COLO668 (cell line): ENCODE results near the gene PROX2.
A peak's percentile ranks its signal among the peaks of the same experiment; 100 is the strongest.

Experiments used
- DNase-seq: peaks from one replicate; lab custom pipeline; 2025; ENCODE audit not compliant: unreplicated experiment; lab: John Stamatoyannopoulos, UW

The PROX2 gene

DNA sequence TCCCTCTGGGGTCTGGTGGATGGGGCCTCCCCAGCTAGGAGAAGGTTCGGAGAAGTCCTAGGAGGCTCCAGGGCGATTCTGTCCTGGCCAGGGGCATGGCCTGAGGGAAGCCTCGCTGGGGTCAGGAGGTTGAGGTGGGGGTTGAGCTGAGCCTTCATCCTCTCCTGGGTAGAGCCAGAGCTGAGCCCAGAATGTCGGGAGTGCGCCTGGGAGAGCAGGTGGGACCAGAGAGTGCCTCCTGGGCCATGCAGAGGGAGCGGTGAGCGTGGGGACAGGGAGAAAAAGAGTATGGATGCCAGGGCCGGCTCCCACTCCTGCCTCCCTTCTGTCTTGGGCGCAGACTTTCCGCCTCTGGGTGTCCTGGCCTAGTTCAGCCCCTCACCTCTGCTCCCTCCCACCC is 34.0 kb upstream of the PROX2 start:
- DNase-seq = no peak

DNA sequence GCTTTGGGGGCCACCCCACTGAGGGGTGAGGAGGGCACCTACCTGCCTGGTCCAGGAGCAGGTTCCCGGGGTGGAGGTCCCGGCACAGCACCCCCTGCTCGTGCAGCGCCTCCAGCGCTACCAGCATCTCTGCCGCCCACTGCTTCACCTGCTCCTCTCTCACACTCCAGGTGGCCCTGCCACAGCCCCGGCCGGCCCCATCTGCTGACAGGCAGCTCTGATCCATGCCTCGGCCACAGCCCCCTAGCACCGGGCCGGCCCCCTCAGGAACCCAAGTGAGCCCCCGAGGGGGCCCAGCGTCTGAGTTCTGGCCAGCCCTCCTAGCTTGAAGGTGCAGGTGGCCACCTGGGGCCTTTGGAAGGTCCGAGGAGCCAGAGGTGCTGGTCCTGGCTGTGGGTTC is 33.6 kb upstream of the PROX2 start:
- DNase-seq = no peak

DNA sequence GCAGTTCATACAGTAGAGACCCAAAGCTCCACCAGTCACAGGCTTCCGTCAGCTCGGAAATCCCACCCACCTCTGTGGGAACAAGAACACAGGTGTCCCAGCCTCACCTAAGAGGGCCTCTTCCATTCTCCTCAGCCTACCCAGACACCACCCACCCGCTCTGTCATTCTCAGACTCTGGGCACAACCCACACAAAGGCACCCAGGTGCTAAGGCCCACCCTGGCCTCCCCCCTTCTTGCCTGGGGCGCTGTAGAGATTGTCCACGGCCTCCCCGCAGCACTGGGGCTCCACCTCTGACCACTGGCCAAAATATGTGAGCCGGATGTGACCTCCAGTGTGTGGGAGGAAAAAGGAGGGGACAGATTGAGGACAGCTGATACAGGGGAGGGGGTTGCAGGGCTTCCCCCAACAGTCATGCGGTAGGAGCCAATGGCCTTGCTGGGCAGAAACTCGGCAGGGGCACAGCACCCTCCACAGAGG is 33.0 kb upstream of the PROX2 start:
- no peak for DNase-seq

DNA sequence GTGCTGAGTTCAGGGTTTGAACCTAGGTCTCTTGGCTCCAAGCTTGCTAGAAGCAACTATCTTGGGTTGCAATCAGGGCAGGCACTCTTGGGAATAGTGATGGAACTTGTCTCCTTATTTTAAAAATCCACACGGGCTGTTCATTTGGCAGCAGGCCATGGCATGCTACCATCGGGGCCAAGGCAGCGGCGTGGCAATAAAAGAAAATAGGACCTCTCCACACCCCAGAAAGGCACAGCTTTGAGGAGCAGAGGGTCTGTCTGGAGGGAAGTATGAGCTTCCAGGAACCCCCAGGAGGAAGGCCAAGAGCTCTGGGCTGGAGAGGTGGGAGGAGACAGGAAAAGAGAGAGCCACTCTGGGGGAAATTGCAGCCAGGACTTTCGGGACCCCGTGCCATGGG is 31.8 kb upstream of the PROX2 start:
- DNase-seq = no peak

DNA sequence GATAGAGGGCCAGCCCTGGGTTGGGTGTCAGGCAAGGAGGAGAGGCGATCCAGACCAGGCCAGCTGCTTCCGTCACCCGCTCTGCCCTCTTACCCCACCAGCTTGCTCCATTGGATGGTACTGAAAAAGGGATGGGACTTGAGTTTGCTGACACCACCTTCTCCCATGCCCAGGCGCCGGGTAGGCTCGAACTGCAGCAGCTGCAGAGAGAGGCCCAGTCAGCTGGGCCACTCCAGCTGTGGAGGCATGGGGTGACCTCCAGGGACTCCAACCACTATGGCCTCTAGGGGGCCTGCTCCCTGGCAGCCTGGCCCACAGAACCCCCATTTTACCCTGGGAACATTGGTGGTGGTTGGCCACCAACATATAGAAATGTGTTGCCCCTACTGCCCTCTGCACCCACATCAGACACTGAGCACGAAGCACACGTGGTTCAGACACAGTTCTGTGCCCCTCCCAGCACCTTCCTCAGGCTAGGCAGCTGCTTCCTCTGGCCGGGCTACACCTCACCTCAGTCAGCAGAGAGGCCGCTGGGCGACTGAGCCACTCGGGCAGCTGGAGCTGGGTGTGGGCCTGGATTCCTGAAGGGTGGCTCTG is 31.1 kb upstream of the PROX2 start:
- DNase-seq = no peak

DNA sequence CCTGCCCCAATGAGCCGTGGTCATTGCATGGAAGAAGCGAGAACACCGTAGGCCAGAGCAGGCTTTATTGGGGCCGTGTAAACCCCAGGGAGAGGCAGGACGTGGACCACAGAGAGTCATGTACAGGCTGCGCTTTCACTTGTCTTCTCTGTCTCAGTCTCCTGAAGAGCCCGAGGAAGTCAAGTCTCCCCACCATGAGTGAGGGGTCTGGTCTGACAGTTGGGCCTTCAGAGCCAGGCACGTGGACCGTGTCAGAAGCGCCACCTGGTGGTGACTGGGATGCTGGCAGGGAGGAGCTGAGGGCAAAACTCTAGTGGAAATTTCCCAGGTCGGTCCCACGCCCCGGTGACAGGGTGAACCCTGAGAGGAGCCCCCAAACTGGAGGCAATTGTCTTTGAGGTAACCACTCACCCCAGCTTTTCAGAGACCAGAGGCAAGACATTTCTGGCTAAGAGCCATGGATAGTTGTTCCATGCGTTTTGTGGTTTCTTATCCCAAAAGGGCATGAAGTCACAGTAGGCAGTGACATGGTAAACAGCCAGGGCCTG is 29.7 kb upstream of the PROX2 start:
- DNase-seq = peak; percentile 75

DNA sequence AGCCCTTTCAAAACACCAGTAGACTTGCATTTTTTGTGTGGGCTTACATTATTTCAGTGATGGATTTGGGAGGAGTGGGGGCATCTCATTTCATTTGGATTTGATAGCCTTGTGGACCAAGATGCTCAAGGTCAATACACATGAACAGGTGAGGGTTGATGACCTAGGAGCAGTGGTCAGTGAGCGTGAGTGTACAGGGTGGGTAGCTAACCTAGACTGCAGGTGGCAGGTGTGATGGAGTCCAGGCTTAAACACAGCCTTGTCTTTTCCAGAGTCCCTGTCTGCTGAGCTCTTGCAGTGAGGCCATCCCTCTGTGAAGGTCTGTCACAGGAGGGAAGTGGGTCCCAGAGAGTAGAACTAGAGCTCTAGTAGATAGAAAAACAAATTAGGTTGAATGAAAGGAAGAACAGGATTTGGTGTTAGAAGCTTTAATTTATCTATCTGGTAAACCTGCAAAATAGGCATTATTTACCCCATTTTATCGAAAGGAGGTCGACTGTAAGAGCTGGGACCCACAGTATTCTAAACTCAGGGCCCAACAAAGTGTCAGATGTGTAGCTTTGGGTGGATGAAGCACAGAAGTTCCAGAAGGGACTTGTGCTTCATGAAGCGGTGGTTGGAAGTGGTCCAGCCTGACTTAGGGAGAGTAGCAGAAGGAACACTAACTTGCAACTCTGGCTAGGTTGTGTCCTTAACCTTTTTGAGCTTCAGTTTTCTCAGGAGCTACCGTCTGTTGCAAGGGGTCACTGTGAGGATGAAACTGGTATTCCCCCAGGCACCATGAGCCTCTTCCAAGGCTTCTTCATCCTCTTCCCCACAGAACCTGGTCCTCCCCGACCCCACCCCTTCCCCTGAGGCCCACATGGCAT is 28.9 kb upstream of the PROX2 start:
- DNase-seq = no peak

DNA sequence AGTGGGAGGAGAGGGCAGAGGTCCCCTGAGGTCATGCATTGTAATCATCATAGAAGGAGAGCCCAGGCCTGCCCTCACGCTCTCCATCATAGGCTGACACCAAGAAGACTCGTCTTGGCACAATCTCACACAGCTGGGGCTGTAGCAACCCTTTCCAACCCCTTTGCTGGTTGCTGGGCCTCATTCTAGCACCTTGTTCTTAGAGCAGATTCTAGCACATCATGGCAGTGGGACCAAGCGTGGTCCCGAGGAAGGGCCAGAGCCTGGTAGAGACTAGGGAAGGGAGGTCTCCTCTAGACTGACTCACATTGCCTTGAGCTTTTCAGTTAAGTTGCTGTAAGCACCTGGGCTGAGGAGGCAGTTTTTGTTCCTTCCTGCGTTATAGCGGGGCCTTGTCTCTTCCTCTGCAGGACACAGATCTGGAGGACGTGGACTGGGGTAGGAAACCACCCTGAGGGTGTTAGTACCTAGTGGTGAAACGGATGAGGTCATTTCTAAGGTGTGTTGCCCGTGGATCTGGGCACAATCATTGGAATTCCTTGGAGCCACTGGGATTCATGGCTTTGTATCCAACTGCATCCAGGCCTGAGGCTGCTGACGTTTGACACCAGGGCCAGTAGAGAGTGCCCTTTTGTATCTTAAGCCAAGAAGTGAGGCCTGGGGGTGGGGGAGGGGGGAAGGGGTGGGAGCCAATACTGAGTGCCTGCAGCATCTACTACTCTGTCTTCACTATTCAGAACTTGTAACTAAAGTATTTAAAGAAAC is 27.2 kb upstream of the PROX2 start:
- DNase-seq = no peak

DNA sequence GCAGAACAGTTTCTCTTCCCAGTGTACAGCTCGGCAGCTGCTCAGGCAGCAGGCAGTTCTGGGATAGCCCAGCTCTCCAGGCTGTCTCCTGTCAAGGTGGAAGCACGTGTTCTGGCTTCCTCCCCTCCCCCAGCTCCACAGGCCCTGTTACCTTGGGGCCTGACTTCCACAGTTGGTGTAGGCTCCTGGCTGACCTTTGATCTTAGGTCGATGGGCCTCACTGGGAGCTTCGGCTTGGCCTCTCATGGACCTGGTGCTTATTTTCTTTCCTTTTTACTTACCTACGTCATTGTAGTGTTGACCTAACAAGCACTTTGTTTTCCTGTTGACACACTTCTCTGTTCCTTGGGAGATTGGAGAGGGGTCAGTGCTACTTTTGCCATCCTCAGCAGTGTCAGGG is 22.7 kb upstream of the PROX2 start:
- no peak for DNase-seq

DNA sequence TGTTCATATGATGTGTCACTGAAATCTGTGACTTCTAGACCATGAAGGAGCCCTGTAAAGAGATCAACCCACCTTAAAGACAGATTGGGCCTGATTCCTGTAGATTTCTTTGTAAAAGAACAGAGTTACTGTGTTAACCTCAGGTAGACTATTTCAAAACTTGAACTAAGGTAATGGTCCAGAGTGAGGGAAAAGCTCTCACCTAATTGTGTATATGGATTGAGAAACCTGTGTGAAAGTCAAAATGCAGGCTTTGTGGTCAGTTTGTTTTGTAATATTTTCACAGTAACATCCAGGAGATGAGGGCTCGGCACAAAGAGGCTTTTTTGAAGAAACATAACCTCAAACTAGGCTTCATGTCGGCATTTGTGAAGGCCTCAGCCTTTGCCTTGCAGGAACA is 22.1 kb upstream of the PROX2 start:
- DNase-seq = no peak

DNA sequence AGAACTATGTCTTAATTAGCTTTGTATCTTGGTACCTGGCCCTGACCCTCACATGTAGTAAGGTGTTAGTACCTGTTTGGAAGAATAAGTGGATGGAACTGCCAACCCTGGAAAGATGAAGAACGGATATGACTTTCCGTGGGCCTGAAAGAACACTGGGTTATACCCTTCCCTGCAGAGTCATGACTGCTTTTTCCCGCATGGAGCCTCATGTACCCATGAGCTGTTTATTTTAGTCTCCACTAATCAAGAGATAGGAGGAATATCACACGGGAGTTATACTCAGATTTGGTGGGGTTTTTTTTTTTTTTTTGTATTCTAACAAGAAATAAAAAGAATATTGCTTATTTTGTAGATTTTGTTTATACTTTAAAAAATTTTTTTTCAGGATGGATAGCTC is 21.7 kb upstream of the PROX2 start:
- DNase-seq = no peak

DNA sequence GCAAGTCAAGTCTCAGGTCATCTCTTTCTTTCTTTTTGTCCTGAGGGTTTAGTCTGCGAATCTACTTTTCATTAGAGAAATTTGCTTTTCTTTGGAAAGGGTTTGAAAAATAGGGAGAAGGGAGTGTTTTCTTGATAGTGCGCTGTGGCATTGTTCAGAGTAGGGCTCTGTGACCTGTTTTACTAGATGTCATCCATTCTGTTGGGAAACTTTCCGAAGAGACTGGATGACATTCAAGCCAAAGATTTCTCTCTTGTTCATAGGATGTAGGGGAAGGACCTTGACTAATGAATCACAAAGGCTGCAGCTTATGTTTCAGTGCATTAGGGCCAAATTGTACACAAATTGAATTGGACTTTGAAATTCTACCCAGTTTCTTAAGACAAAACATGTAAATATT is 20.5 kb upstream of the PROX2 start:
- DNase-seq = no peak

DNA sequence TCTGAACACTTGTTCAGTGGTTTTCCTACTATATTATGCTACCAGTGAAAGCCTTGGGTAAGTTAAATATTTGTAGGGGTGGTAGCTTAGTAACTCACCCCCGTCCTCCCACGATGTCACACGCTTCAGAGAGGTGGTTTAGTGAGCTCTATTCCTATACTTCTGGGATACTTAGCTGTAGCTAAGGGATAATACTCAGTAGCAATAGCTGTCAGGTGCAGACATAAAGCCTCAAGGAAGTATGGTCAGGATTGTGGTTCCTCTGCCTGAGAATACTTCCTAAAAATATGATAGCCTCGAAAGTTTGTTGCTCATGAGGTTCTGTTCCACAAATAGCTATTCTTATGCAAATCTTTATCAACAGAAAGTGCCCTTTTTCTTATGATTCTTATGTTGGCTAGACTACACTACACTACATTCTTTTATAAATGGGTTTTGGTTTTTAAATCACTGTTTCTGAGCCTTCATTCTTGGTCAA is 17.7 kb upstream of the PROX2 start:
- no peak for DNase-seq

DNA sequence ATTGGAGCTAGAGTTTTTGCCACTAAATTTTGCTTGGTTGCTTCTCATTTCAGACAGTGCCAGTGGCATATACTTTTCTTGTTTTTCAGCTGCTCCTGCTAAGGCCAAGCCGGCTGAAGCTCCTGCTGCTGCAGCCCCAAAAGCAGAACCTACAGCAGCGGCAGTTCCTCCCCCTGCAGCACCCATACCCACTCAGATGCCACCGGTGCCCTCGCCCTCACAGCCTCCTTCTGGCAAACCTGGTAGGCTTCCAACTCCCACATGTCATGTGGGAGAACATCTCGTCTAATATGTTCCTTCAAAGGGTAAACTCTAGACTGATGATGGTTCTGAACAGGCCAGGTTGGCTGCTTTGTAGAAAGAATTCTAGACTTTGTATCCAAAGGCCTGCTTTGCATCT is 16.8 kb upstream of the PROX2 start:
- no peak for DNase-seq

DNA sequence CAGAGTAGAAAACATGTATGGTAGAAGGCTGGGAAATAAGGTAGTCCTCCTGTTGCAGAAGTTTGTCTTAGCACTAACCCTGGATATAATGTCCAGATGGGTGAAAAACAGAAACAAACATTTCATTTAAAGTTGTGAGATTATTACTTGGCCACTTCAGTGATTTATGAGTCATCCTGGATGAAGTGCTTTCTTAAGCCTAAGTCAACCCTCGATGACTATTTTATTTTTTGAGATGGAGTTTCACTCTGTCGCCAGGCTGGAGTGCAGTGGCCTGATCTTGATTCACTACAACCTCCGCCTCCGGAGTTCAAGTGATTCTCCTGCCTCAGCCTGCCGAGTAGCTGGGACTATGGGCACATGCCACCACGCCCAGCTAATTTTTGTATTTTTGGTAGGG is 15.9 kb upstream of the PROX2 start:
- no peak for DNase-seq

DNA sequence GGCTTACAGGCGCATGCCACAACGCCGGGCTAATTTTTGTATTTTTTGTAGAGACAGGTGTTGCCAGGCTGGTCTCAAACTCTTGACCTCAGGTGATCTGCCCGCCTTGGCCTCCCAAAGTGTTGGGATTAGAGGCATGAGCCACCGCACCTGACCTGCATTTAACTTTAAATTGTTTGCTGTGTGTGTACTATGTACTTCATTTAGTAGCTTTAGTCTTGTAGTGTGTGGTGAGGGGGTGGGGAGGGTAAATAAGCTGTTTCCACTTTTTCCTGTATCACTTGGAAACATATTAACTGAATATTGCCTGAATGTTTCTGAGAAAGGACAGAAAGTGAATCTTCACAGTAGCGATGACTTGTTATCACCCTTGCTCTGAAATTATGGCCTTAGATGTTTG is 14.3 kb upstream of the PROX2 start:
- no peak for DNase-seq

DNA sequence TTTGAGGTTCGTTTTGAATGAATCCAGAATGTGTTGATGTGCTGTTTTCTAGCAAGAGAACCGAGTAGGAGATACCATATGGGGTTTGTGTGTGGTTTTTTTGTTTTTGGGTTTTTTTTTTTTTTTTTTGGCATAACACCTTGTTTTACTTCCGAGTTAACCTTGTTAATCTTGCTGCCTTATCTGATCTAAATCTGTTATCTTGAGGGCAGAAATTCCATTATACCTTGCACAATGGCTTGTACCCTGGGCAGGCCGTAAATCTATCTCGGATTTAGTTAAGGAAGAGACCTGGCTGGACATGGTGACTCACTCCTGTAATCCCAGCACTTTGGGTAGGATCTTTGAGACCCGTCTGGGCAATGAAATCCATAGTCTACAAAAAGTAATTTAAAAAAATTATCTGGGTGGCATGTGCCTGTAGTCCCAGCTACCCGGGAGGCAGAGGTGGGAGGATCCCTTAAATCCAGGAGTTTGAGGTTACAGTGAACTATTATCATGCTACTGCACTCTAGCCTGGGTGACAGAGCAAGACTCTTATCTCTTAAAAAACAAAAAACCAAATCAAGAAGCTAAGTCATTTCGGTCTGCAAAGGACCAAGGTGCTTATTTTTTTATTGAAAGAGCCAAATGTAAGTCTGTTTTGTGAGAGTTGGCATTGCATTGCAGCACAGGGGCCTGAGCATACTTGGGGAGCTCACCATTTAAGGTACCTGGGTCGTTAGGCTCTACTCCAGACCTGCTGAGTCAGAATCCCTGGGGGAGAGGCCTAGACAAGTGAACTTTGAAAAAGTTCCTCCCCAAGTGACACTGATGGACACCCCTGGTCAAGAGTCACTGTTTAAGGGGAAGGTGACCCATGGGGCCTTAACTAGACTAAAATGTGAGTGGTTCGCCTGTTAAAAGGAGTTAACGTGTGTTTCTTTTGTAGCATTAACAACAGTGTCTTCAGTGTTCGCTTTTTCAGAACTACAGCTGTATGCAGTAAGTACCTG is 12.5 kb upstream of the PROX2 start:
- no peak for DNase-seq

DNA sequence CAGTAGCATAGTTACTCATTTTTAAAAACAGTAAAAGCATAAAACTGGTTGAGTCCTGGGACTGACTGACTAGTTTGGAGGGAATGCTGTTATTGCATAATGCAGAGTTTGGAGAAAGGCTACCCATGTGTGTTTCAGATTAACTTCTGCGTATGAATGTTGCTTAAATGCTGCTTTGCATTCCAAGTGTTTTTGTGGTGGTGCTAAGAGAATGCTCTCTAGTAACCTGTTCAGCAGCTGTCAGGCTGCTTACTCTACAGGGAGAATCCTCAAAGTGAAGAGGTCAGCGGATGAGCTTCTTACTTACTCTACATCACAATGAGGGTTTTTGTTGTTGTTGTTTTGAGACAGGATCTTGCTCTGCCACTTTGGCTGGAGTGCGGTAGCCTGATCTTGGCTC is 10.1 kb upstream of the PROX2 start:
- DNase-seq = no peak

DNA sequence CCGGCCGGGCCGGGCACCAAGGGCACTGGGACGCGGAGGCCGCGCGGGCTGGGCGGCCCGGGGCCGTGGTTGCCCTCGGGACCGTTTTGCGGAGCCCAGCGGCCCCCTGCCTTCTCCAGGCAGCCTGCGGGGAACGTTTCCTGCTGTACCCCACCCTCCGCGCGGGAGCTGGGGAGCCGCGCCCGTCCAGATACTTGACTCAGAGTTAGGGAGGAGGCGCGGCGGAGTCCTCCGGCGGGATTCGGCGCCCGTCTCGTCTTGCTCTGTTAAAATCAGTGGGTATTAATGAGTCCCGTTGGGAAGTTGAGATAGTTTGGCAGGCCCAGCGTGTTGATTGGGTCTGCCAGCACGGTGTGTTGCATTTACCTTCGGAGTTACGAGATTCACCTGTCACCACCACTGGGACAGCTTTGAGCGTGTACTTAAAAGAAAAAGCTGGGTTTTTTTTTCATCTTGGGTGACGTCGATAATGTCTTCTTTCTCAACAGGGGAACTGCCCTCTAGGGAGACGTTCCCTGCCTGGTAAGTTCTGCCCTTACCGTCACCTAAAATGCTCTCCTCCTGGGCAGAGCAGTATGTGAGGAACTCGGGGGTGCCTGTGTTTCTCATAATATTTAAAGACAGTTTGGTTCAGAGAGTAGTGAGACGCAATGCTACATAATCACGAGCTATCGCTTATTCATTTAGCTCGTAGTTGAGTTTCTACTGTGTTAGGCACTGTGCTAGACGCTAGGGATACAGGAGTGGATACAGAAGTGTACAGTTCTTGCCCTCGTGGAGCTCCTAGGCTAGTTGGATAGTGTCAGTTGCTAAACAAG is 6.4 kb upstream of the PROX2 start:
- peak; percentile 68 for DNase-seq
